Activated T-helper 2 cell treated with anti-CD3 and anti-CD28 coated beads, Interferon-gamma antibody, Interleukin-2, Interleukin-4, amounts not matched to agents 10 μg/mL and 5 μg/mL and 100 μg/mL, durations not matched to agents 14 hours and 24 hours and 36 hours (primary cell): ENCODE measurements around the gene P2RX7. TPM values are rescaled to one million over a fixed set of nuclear protein-coding genes. Genes with fewer than 3 reads are reported as not detected.
A peak's percentile ranks its signal among the peaks of the same experiment; 100 is the strongest.
"Not testable (repeated sequence)": the region's sequence is repeated elsewhere in the genome, so short reads cannot be mapped to it uniquely, and the experiment has no call there.

Experiments
- DNase-seq: peaks from one replicate; pipeline ENCODE4 v3.0.0; 2021; ENCODE audit warnings: low spot score
- H3K27ac Mint-ChIP-seq: one replicate; pipeline ENCODE4 v1.8.0; 2021; ENCODE audit warnings: mixed read lengths
- H3K27me3 Mint-ChIP-seq: one replicate; pipeline ENCODE4 v1.8.0; 2021; ENCODE audit warnings: low read depth, mixed read lengths
- H3K36me3 Mint-ChIP-seq: one replicate; pipeline ENCODE4 v1.8.0; 2021; ENCODE audit warnings: low read depth, mixed read lengths
- H3K4me1 Mint-ChIP-seq: one replicate; pipeline ENCODE4 v1.8.0; 2021; ENCODE audit warnings: low read depth, mixed read lengths
- H3K4me3 Mint-ChIP-seq: one replicate; pipeline ENCODE4 v1.8.0; 2021; ENCODE audit warnings: low read depth, mild to moderate bottlenecking, moderate library complexity, mixed read lengths
- H3K9me3 Mint-ChIP-seq: one replicate; pipeline ENCODE4 v1.8.0; 2021; ENCODE audit warnings: mixed read lengths
- intact Hi-C: fragments of 100-400 bp; cut with micrococcal nuclease; formaldehyde crosslinking; loops from one replicate; pipeline ENCODE4 v1.15.1; 2023
- total RNA-seq: library from RNA; stranded (reverse); gene quantifications from 2 replicates; pipeline ENCODE4 v1.2.3, GENCODE V29; 2022

Gene P2RX7
- total RNA-seq, 1 donor from 2014 or later = 6.5 TPM

GRCh38 chr12:121190523-121191031, 57.9 kb downstream of the P2RX7 start:
- Mint-ChIP-seq H3K4me1 (peaks cover 9% of the 10 kb centered on the region), H3K27me3 (no peaks in the 10 kb centered on the region), H3K36me3 (peaks cover 9% of the 10 kb centered on the region), H3K9me3 (no peaks in the 10 kb centered on the region), H3K4me3 (no peak overlapping the region), H3K27ac (no peak overlapping the region)
- intact Hi-C loops = no loop called here
- DNase-seq = no peak

DNA sequence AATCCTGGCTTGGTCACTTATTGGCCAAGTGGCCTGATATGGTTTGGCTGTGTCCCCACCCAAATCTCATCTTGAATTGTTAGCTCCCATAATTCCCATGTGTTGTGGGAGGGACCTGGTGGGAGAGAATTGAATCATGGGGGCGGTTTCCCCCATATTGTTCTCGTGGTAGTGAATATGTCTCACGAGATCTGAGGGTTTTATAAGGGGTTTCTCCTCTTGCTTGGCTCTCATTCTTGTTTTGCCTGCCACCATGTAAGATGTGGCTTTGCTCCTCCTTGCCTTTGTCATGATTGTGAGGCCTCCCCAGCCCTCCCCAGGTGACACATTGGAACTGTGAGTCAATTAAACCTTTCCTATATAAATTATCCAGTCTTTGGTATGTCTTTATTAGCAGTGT, 58.5 kb downstream of the P2RX7 start:
- Mint-ChIP-seq H3K9me3 (no peaks in the 10 kb centered on the region), H3K27me3 (no peaks in the 10 kb centered on the region), H3K4me3 (no peak overlapping the region), H3K4me1 (peaks cover 9% of the 10 kb centered on the region), H3K27ac (no peak overlapping the region), H3K36me3 (peaks cover 6% of the 10 kb centered on the region)
- intact Hi-C loops = no loop called here
- no peak for DNase-seq

DNA sequence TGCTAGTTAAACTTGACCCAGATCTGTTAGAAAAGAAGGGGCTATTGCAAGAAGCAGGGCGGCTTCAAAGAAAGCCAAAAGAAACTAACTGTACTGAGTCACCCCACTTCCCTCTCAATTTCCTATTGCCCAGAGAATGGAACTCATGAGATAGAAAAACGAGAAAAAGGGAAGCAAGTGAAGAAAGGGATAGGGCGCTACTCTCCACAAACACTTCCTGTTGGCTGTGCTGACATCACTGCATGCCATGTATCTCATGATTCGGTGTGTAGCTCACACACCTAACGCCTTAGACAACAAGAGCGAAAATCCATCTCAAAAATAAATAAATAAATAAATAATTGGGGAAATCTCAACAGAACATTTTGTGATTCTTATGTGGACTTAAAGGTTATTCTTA, 64.2 kb downstream of the P2RX7 start:
- H3K36me3 Mint-ChIP-seq = no peaks in the 10 kb centered on the region
- no peak overlapping the region for H3K4me3 Mint-ChIP-seq
- H3K4me1 Mint-ChIP-seq = peaks cover 11% of the 10 kb centered on the region
- intact Hi-C loops = no loop called here
- DNase-seq = no peak
- H3K27ac Mint-ChIP-seq = no peak overlapping the region
- H3K9me3 Mint-ChIP-seq = no peaks in the 10 kb centered on the region
- H3K27me3 Mint-ChIP-seq = no peaks in the 10 kb centered on the region

- intact Hi-C loops = no loop called here
- no peak for DNase-seq
- Mint-ChIP-seq H3K27ac (no peak overlapping the region), H3K27me3 (no peaks in the 10 kb centered on the region), H3K9me3 (no peaks in the 10 kb centered on the region), H3K36me3 (no peaks in the 10 kb centered on the region), H3K4me3 (no peak overlapping the region), H3K4me1 (peaks cover 6% of the 10 kb centered on the region)
These were observed 66.3 kb downstream of the P2RX7 start for GRCh38 chr12:121198949-121199348.

DNA sequence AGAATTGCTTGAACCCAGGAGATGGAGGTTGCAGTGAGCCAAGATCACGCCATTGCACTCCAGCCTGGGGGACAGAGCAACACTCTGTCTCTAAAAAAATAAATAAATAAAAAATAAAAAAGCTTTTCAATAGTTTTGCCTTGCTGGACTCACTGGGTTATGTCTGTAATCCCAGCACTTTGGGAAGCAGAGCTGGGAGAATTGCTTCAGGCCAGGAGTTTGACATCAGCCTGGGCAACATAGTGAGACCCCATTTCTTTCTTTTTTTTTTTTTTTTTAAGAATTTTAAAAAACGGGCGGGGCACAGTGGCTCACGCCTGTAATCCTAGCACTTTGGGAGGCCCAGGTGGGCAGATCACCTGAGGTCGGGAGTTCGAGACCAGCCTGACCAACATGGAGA, 68.5 kb downstream of the P2RX7 start:
- H3K27ac Mint-ChIP-seq, DNase-seq, H3K4me3 Mint-ChIP-seq, H3K27me3 Mint-ChIP-seq, intact Hi-C loops, H3K9me3 Mint-ChIP-seq, H3K36me3 Mint-ChIP-seq: not testable (repeated sequence)
- H3K4me1 Mint-ChIP-seq = peaks cover 11% of the 10 kb centered on the region

- Mint-ChIP-seq H3K27me3 (no peaks in the 10 kb centered on the region), H3K9me3 (no peaks in the 10 kb centered on the region), H3K36me3 (no peaks in the 10 kb centered on the region), H3K4me3 (no peak overlapping the region), H3K27ac (no peak overlapping the region), H3K4me1 (peaks cover 5% of the 10 kb centered on the region)
- no peak for DNase-seq
- intact Hi-C loops = no loop called here
These were observed 70.0 kb downstream of the P2RX7 start for GRCh38 chr12:121202407-121203355.

DNA sequence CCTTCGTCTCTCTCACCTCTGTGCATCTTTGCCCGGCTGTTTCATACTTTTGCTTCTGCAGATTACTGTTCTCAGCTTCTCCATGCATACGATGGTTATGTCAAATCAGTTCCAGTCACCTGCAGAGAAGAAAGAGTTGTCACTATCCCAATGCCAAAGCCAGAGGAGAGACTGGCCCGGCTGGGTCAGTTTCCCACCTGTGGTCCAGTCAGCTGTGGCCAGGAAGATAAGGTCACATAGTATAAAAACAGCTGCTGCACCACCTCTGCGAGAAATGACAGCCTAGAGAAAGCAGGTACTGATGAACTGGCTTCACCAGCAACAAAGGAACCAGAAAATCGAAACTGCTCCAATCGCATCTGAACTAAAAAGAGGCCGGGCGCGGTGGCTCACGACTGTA, 70.8 kb downstream of the P2RX7 start:
- no peak overlapping the region for H3K4me3 Mint-ChIP-seq
- no peak for DNase-seq
- no peaks in the 10 kb centered on the region for H3K9me3 Mint-ChIP-seq
- intact Hi-C loops = no loop called here
- peaks cover 7% of the 10 kb centered on the region for H3K4me1 Mint-ChIP-seq
- no peak overlapping the region for H3K27ac Mint-ChIP-seq
- no peaks in the 10 kb centered on the region for H3K36me3 Mint-ChIP-seq
- no peaks in the 10 kb centered on the region for H3K27me3 Mint-ChIP-seq

GRCh38 chr12:121205491-121205890, 72.8 kb downstream of the P2RX7 start:
- Mint-ChIP-seq H3K9me3 (no peaks in the 10 kb centered on the region), H3K4me1 (peaks cover 9% of the 10 kb centered on the region)
- intact Hi-C loops = no loop called here

DNA sequence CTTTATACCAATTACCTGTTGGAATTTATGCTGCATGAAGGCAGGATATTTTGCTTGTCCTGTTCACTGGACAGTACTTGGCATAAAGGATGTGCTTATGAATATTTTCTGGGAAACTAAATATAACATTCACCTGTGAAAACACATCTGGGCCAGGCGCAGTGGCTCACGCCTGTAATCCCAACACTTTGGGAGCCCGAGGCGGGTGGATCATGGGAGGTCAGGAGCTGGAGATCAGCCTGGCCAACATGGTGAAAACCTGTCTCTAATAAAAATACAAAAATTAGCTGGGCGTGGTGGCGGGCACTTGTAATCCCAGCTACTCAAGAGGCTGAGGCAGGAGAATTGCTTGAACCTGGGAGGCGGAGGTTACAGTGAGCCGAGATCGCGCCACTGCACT, 75.9 kb downstream of the P2RX7 start:
- H3K9me3 Mint-ChIP-seq, intact Hi-C loops, DNase-seq, H3K36me3 Mint-ChIP-seq, H3K27me3 Mint-ChIP-seq: not testable (repeated sequence)
- Mint-ChIP-seq H3K4me1 (peaks cover 27% of the 10 kb centered on the region), H3K4me3 (peak overlapping the region; percentile 21), H3K27ac (peak overlapping the region; percentile 76)

More at GRCh38 chr12:121205491-121205890, 72.8 kb downstream of the P2RX7 start:
- H3K4me3 Mint-ChIP-seq = no peak overlapping the region
- no peaks in the 10 kb centered on the region for H3K36me3 Mint-ChIP-seq
- no peak overlapping the region for H3K27ac Mint-ChIP-seq
- no peaks in the 10 kb centered on the region for H3K27me3 Mint-ChIP-seq
- DNase-seq = no peak

GRCh38 chr12:121209221-121209620, 76.5 kb downstream of the P2RX7 start:
- intact Hi-C loops = no loop called here
- Mint-ChIP-seq H3K27me3 (no peaks in the 10 kb centered on the region), H3K36me3 (peaks cover 13% of the 10 kb centered on the region), H3K27ac (peak overlapping the region; percentile 76), H3K4me1 (peaks cover 28% of the 10 kb centered on the region), H3K4me3 (peak overlapping the region; percentile 95), H3K9me3 (no peaks in the 10 kb centered on the region)
- DNase-seq = no peak

DNA sequence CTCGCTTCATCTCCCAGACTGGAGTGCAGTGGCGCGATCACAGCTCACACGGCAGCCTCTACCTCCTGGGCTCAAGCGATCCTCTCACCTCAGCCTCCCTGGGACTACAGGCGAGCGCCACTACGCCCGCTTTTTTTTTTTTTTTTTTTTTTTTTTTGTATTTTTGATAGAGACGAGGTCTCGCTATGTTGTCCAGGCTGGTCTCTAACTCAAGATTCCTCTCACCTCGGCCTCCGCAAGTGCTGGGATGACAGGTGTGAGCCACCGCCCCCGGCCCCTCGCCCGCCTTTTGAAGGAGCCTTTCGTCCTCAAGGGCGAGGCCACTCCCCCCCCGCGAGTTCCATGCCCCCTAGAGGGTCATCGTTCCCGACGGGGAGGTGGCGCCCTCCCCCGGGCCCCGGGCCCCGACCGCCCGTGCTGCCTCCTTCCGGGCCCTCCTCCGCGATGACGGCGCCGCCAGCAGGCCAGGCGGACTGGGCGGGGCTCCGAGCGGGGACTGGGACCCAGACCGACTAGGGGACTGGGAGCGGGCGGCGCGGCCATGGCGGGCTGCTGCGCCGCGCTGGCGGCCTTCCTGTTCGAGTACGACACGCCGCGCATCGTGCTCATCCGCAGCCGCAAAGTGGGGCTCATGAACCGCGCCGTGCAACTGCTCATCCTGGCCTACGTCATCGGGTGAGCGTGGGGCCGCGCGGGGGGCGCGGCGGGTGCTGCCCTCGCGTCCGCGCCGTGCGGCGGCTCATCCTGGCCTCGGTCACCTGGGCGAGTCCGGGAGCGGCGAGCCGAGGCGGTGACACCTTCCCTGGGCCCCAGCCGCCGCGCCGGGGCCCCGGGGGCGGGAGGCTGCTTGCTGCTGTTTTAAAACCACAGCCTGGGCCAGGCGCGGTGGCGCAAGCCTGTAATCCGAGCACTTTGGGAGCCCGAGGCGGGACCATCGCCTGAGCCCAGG, 77.2 kb downstream of the P2RX7 start, which contains the start of gene P2RX4:
P2RX4 (plus strand) TSS at position 506 of the 949 bp plus-strand sequence; CDS start at position 542, 36 bp downstream.
- intact Hi-C loops = loop anchor here (2.0 to 5.0 kb wide), 2 partner anchors 77 to 173 kb away; partner anchors contain the start of genes OASL and P2RX7
- Mint-ChIP-seq H3K4me3 (peak within 1 kb of the TSS; percentile 95), H3K9me3 (no peaks in the 10 kb centered on the region), H3K27ac (peak within 1 kb of the TSS; percentile 97), H3K27me3 (no peaks in the 10 kb centered on the region), H3K4me1 (peaks cover 32% of the 10 kb centered on the region), H3K36me3 (peaks cover 17% of the 10 kb centered on the region)
- DNase-seq = peak; percentile 85

- DNase-seq = no peak
- Mint-ChIP-seq H3K27ac (no peak overlapping the region), H3K36me3 (peaks cover 34% of the 10 kb centered on the region), H3K27me3 (no peaks in the 10 kb centered on the region), H3K4me3 (no peak overlapping the region), H3K9me3 (no peaks in the 10 kb centered on the region), H3K4me1 (peaks cover 43% of the 10 kb centered on the region)
- intact Hi-C loops = loop anchor here (5.0 kb wide), 1 partner anchor 176 kb away; the partner anchor contains the start of gene OASL
These were observed 80.2 kb downstream of the P2RX7 start for GRCh38 chr12:121212875-121213274.
